ENCODE results near the gene SART1.
A peak's percentile ranks its signal among the peaks of the same experiment; 100 is the strongest.

SART1 gene

DNA sequence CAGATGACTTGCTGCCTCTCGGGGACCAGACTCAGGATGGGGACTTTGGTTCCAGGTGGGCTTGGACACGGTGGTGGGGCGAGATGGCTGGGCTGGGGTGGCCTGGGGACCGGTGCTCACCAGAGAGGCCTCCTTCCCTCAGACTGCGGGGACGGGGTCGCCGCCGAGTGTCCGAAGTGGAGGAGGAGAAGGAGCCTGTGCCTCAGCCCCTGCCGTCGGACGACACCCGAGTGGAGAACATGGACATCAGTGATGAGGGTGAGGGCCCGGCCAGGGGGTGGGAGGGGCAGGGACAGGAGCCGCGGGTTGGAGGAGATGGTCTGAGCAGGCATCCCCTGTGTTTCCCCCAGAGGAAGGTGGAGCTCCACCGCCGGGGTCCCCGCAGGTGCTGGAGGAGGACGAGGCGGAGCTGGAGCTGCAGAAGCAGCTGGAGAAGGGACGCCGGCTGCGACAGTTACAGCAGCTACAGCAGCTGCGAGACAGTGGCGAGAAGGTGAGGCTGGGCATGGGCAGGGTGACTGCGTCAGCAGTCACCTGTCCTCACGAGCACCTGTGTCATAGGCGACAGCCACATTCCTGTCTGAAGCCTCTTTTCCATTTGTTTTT is 5.9 kb downstream of the SART1 start:
- DNase-seq (ENCODE audit: low spot score) = no peak

DNA sequence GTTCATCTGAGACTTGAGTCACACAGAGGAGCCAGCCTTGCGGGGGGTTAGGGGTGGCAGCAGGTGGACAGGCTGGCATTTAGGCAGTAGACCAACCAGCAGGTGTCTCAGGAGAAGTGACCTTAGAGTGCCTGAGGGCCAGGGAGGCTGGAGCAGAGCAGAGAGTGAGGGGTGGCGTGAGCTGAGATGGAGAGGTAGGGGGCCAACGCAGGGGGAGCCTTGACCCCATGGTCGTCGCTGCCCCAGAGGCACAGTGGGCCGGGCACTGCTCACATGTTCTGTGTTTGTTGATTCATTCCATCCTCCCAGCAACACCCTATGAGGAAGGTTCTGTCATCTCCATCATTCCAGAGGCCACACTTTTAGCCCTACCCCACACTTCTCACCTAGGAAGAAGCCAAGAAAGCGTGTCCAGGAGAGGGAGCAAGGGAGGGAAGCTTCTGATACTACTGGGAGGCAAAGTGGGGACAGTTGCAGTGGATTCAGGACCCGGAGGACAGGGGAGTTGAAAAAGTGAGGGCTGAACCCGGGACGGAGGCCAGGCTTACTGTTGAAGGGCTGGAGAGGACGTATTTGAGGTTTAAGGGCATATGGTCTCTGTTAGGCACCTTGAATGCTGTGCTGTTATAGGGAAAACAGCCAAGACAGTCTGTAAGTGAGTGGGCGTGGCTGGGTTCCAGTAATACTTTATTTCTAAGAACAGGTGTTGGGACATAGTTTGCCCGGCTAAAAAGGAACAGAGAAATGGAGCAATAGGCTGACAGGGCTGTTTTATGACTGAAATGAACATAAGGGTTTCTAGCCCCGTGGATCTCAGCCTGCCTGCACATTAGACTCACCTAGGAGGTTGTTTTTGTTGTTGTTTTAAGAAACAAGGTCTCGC is 7.3 kb downstream of the SART1 start:
- DNase-seq (ENCODE audit: low spot score) = no peak

DNA sequence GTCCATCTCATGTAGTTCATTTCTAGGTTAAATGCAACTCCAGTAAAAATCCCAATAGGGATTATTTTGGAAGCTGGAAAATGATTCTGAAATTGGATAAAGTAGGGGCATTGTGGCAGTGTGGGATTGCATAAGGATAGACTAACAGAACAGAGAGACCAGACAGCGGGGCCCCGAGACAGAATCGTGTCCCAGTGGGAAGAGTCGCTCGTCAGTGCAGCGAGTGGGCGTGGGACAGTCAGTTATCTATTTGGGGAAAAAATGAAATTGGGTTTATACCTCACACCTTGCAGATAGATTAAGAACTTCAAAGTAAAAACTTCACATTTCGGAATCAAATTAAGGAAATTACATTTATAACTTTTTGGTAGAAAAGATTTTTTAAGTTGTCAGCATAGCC is 10.6 kb downstream of the SART1 start:
- DNase-seq (ENCODE audit: low spot score) = no peak

DNA sequence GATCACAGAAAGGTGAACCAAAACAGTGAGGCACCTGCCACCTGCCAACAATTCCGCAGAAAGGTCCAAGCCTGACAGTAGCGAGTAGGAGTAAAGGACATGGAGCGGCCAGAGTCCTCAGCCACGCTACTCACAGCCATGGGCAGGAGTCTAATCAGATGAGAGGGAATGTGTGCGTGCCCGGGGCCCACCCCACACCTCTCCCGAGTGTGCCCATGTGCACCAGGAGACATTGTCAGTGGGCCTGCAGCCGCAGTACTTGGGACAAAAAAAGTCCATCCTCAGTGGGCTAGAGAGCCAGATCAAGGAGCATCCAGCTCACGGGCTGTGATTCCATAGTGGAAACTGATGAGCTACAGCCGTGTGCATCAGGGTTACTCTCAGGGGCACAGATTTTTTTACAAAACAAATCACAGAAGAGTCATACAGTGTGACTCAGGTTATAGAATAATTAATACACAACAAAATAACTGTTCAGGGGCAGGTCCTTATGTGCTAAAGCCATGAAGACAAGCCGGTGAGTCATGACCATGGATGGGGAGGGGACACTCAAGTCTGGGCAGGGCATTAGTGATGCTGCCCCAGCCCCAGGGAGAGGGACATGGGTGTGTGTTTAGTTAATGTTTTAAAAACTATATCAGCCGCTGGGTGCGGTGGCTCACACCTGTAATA is 12.0 kb downstream of the SART1 start:
- DNase-seq (ENCODE audit: low spot score) = no peak

DNA sequence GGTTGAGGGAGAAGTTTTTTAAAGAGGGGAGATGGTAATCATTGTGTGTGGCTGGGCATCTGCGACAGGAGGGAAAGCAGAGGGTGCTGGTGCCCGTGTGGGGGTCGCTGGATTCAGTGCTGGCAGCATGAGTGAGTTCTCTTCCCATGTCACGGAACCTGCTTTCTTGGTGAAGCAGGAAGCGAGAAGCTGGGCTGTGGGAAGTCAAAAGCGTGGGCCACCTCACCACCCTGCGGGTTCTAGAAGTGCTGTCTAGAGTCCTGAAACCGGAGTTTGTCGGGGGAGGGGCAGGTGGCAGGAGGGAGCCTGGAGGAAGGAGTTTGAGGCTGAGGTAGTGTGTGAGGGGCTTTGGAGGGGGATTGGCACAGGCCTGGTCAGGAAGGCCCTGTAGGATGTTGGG is 14.2 kb downstream of the SART1 start:
- no peak for DNase-seq (ENCODE audit: low spot score)

DNA sequence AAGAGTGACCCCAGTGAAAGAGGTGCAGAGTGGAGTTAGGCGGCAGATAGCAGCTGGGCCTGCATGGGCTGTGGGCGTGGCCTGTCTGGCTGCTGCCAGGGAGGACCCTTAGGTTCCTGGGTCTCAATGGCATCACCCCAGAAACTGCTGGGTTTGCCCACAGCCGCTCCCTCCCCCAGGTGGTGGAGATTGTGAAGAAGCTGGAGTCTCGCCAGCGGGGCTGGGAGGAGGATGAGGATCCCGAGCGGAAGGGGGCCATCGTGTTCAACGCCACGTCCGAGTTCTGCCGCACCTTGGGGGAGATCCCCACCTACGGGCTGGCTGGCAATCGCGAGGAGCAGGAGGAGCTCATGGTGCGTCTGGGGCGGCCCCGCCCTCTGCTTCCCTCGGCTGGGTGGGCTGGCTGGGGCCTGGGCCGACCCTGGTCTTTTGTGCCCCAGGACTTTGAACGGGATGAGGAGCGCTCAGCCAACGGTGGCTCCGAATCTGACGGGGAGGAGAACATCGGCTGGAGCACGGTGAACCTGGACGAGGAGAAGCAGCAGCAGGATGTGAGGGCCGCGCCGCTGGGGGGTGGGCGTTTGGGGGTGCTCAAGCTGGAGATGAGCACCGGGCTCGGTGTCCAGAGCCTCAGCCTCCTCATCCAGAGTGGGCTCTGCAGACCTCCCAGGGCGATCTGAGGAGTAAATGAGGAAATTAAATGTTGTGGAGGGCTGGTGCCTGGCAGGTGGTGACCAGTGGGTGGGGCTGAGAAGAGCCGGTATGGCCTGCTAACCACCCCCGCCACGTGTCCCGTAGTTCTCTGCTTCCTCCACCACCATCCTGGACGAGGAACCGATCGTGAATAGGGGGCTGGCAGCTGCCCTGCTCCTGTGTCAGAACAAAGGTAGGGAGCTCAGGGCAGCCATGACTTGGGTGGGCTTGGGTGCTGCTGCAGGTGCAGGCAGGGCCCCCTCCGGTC is 15.0 kb downstream of the SART1 start:
- DNase-seq (ENCODE audit: low spot score) = peak; percentile 5

DNA sequence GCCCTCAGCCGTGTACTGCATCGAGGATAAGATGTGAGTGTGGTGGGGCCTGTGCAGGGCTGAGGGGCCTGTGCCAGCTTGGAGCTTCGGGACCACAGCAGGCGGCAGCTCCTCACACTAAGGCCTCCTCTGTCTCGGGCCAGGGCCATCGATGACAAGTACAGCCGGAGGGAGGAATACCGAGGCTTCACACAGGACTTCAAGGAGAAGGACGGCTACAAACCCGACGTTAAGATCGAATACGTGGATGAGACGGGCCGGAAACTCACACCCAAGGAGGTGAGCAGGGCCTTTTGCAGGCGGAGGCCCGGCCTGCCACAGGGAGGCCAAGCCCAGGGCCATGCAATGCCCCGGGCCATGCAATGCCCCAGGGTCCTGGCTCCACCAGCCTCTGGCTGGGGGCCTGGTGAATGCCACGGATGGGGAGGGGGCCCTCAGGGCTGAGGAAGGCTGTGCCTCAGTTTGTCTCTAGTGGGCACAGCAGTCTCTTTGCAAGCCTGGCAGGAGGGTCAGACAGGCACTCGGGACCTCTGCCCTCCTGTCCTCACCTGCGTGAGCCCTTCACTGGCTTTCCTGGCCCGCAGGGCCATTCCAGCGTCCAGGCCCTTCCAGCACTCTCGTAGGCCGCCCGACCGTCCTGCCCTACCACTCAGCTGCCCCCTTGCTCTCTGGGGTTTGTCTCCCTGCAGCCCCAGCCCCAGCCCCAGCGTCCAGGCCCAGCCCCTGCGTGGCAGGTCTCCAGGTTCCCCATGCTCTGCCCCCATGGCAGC is 16.3 kb downstream of the SART1 start:
- peak; percentile 3 for DNase-seq (ENCODE audit: low spot score)

DNA sequence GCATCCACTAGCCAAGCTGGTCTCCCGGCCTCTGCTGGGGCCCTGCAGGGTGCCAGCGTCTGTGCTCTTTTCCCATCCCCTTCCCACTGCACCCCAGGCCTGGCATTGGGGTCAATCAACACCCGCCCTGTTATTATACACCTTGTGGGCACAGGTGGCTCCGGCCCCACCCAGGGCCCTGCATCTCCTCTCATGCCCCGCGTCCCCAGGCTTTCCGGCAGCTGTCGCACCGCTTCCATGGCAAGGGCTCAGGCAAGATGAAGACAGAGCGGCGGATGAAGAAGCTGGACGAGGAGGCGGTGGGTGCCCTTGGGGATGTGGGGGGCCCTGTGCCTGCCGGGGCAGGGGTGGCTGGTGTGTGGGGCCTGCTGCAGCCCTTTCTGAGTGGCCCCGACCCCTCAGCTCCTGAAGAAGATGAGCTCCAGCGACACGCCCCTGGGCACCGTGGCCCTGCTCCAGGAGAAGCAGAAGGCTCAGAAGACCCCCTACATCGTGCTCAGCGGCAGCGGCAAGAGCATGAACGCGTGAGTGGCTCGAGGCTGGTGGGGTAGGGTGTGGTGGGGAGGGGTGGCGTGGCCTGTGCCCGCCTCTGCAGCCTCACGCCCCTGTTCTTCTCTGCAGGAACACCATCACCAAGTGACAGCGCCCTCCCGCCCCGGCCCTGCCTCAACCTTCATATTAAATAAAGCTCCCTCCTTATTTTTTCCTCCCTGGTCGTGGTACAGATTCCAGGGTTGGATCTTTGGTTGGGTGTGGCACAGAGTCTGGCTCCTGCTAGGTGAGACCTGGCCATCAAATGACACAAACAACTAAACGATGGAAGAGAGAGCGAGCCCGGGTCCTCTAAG is 17.1 kb downstream of the SART1 start:
- DNase-seq (ENCODE audit: low spot score) = no peak

DNA sequence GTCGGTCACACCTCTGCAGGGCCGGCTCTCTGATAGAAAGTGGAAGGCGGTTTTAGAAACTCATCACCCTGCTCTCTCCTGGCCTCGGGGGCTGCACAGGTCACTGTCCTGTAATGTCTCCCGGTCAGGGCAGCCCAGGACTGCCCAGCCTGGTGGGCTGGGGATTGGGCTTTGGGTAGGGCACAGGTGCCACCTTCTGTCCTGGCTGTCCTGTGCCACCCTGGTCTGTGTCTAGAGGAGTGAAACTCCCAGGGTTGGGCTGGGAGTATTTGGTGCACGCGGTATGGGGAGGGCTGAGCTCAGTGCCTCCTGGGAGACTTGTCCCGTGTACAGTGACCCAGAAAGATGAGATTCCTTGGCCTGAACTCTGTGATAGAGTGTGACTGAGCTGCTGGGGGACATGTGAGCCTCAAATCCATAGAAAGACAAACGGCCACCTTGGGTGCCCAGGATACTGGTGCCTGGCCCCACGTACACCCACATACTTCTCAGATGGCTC is 17.8 kb downstream of the SART1 start:
- DNase-seq (ENCODE audit: low spot score) = no peak

DNA sequence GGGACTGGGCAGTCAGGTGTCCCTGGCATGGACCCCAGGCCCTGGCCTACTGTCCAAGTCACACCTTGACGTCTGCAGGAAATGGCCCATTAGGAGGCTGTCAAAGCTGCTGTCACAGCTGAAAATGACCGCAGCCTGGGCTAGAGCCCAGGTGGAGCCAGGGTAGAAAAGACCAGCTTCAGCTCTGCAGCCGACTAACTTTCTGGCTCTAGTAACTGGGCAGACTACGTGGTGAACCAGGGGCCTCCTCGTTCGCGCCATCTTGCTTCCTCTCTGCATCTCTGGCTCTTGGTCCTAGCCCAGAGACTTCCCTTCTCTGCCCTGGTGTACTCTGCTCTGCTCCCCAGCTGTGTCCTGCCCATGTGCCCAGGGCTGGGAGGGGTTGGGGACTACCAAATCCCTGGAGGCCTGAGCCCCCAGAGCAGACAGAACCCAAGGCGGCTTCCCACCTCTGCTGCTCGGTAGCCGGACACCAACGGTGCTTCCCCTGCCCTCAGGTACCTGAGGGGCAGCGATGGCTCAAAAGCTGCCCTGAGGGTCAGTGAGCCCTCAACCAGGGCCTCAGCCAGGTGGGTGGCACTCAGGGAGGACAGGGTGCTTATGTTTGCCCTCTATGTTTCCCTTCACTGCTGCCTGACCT is 19.7 kb downstream of the SART1 start:
- no peak for DNase-seq (ENCODE audit: low spot score)

DNA sequence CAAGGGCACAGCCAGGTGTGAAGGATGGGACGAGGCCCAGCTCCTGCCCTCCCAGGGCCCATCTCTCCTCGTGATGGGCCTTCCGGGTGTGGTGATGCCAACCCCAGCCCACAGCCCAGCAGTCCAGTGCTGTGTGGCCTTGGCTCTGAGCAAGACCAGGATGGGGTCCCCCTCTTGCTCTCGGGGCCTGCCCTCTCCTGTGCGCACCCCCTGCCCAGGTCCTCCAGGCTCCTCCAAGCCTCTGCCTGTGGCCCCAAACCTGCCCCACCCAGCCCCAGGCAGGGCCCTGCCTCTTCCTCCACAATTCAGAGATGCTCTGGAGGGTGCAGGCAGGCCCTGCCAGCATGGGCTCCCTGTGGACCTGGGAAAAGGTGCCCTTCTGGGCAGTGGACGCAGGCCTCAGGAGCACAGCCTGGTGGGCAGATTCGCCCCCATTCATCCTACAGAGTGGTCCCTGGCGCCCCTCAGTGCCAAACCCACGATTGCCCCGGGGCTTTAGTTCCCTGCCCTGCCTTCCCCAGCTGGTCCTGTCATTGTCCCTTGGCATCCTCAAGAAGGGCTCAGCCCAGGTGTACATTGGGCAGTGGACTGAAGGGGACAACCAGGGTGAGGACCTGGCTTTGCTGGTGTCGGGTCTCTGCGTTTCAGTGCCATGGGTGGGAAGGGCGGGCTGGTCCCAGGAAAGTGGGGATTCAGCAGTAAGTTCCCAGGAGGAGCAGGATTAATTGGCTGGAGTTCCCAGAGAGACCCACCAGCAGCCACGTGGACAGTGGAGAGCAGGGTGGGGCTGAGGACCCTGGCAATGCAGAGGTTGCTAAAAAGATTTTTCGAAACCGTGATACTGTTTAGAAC is 20.7 kb downstream of the SART1 start:
- DNase-seq (ENCODE audit: low spot score) = no peak

DNA sequence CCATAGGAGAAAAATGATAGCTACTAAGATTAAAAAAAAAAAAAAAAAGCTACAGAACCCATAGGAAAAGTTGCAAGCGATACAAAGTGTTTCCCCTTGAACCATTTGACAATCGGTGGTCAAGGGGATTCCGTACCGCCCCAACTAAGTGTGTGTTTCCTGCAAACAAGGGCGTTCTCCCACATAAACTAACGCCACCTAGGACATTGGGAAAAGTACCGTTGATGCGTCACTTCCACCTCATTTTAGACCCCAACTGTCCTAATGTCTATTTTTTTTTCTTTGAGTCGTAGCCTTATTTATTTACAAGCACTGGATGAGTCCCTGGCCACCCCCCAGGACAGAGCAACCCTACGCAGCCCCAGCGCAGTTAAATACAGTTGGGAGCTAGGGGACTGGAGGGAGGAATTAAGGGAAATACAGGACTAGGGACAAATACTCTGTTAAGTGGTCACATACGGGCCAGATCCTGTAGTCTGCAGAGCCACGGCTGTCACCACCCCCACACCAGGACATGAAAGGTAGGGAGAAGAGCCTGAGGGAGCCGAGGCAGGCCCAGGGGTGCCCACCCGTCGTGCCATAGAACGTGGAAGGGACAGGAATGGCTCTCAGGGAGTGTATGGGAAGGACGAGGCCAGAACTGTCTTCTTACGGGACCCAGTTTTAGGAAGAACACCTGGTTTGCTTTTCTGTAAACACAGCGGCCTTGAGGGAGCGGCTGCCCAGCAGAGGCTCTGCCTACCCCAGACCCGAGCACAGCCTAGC is 21.5 kb downstream of the SART1 start:
- DNase-seq (ENCODE audit: low spot score) = no peak

DNA sequence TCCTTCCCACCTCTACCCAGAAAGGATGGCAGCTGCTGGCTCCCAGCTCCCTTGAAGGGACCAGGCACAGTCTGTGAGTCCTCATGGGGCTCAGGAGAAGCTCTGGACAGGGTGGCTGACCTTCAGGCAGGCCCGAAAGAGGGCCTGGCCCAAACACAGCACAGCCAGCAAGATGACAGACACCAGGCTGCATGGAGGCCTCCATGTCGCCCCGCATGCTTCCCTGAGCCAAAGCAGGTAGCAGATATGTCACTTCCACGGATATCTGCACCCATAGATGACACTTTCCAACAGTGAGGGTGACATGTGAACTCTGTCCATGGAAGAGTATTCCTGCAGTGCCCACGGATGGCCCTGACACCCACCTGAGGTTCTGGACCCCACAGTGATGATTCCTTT is 22.1 kb downstream of the SART1 start:
- no peak for DNase-seq (ENCODE audit: low spot score)

DNA sequence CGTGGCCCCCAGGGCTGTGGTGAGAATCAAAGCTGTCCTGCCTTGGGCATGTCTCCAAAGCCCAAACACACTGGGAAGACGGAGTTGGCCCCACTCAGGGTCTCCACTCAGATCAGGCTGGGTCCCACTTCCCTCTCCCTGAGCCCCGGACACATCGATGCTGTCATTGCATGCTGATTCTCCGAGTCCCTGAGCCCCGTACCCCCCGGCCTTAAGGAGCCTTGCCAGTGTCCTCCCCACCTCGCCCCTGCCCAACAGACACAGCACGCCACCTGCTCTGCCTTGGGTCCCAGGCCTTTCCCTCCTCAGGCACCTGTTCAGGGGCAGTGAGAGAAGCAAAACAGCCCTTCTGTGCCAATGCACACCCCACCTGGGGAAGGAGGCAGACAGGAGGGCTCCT is 25.8 kb downstream of the SART1 start:
- no peak for DNase-seq (ENCODE audit: low spot score)

DNA sequence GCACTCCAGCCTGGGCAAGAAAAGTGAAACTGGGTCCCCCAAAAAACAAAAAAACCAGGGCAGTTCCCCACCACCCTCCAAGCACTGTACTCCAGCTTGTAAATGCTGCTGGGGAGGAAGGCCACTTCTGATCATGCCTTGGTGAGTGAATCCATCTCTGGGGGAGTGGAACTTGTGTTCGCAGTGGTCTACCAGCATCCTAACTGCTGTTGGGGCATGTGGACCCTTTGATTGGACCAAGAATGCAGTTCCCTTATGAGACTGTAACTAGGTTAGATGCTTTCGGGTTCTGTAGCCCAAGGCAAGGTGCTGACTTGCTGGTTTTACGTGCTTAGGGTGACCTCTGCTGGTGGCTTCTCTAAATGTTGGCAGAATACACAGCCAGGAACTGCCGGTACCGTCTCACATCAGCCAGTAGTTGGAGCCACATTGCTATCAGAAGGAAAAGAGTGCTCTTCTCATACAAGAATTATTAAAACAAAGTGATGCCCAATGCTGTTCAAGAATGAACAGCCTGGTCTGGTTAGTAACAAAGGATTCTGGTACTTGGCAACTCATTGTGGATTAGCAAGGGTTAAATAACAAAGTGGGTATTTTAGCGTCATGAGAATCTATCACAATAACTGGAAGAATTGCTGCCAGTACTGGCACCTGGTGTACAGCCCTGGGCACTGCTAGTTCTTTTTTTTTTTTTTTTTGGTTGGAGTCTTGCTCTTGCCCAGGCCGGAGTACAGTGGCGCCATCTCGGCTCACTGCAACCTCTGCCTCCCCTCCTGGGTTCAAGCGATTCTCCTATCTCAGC is 27.5 kb downstream of the SART1 start:
- DNase-seq (ENCODE audit: low spot score) = peak; percentile 91

DNA sequence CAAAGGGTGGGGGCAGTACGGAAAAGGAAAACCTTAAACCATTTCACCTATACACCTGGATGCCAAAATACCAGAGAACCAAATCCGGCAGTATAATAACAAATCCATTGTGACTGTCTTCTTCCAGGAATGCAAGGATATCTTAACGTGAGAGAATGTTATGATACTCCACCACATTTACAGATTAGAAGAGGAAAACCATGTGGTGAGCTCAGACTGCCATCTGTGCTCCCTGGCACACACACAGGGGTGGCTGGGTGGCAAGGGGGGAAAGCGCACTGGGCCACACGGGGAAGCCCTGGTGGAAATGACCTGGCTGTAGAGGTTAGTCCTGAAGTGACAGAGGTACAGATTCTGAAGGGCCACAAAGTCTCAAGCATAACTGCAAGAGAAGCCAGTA is 30.5 kb downstream of the SART1 start:
- DNase-seq (ENCODE audit: low spot score) = no peak

DNA sequence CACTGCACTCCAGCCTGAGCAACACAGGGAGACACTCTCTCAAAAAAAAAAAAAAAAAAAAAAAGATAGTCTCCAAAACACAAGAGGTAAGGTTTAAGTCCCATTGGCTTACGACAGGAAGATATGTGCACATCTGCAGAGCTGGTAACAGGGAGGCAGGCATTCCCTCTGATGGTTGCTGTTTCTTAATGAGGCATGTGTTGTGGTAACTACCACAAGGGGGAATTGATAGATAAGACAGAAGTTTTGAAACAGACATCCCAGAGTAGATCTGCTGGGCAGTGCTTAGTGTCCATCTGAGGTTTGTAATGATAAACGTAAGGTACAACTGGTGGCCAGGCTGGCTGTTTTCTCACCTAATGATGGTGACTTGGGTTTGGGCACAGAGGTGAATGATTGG is 35.8 kb downstream of the SART1 start:
- DNase-seq (ENCODE audit: low spot score) = no peak

All from AG20443 (cell line).